ENCODE measurements around the gene UTP3.

GRCh38 chr4:70706044-70706461 is 17.7 kb downstream of the UTP3 start:
- TF ChIP-seq CTCF (IDR thresholded peaks at IDR 0.05): no peak
- no peak for TF ChIP-seq EP300 (IDR thresholded peaks at IDR 0.05)

All from ovary (tissue), 3 donors.